Activated CD4-positive, alpha-beta memory T cell treated with anti-CD3 and anti-CD28 coated beads, Interleukin-2, amount 10 ng/mL, durations not matched to agents 7 days and 5 days (primary cell): ENCODE measurements around the gene KRT77. TPM values are rescaled to one million over a fixed set of nuclear protein-coding genes. Genes with fewer than 3 reads are reported as not detected.

Experiments
- total RNA-seq, 2 experiments: library from RNA; stranded (reverse); gene quantifications; one replicate each; pipeline ENCODE4 v1.2.3, GENCODE V29; 2021

The KRT77 gene
- total RNA-seq, 2 experiments from 2014 or later = not detected

Other genes with a start within 250 kb of the KRT77 start
- not detected for gene KRT6C, start 229.7 kb downstream of the KRT77 start, total RNA-seq
- not detected for gene KRT6A, start 210.3 kb downstream of the KRT77 start, total RNA-seq
- not detected for gene KRT5, start 183.1 kb downstream of the KRT77 start, total RNA-seq
- not detected for gene KRT71, start 150.4 kb downstream of the KRT77 start, total RNA-seq
- not detected for gene KRT74, start 129.7 kb downstream of the KRT77 start, total RNA-seq
- not detected for gene KRT72, start 102.1 kb downstream of the KRT77 start, total RNA-seq
- gene KRT73, start 85.0 kb downstream of the KRT77 start, total RNA-seq = not detected
- not detected for gene KRT2, start 51.3 kb downstream of the KRT77 start, total RNA-seq
- gene KRT1, start 23.1 kb downstream of the KRT77 start, total RNA-seq = under 1 TPM; 0.13 to 0.30 TPM
- not detected for gene KRT76, start 73.8 kb upstream of the KRT77 start, total RNA-seq
- not detected for gene KRT3, start 92.6 kb upstream of the KRT77 start, total RNA-seq
- not detected for gene KRT4, start 110.6 kb upstream of the KRT77 start, total RNA-seq
- gene KRT79, start 130.8 kb upstream of the KRT77 start, total RNA-seq = not detected
- not detected for gene KRT78, start 145.5 kb upstream of the KRT77 start, total RNA-seq
- under 1 TPM; 0.33 to 0.65 TPM for gene KRT8, start 201.6 kb upstream of the KRT77 start, total RNA-seq
- gene KRT18, start 245.6 kb upstream of the KRT77 start, total RNA-seq = 1 to 10 TPM; 2.2 to 2.8 TPM